WTC11 (cell line): Measurements from ENCODE around the gene RFK. TPM values are rescaled to one million over a fixed set of nuclear protein-coding genes. Genes with fewer than 3 reads are reported as not detected.

Experiments
- ATAC-seq: fragments of 200-7000 bp; cut with Tn5 transposase; 2 replicates; pipeline ENCODE4 v1.10.0; 2021; ENCODE audit warnings: mild to moderate bottlenecking, moderate library complexity
- CTCF ChIA-PET: fragments of 300-600 bp; sonication (Branson Sonifier 250); formaldehyde crosslinking; loops from one replicate; lab custom pipeline; 2021; ENCODE audit warnings: antibody characterized with exemption; lab: Charles Lee
- POLR2A ChIA-PET: fragments of 350-600 bp; sonication (Branson Sonifier 250); formaldehyde crosslinking; loops from one replicate; lab custom pipeline; 2021; ENCODE audit warnings: antibody characterized with exemption; lab: Charles Lee
- DNase-seq: peaks from one replicate; pipeline ENCODE4 v3.0.0; 2021; ENCODE audit warnings: low spot score
- H3K27ac Mint-ChIP-seq: 2 replicates; pipeline ENCODE4 v1.8.0; 2021; ENCODE audit warnings: mixed read lengths
- H3K27me3 Mint-ChIP-seq: 2 replicates; pipeline ENCODE4 v1.8.0; 2021; ENCODE audit warnings: low read depth, mild to moderate bottlenecking, moderate library complexity, mixed read lengths
- H3K36me3 Mint-ChIP-seq: 2 replicates; pipeline ENCODE4 v1.8.0; 2021; ENCODE audit warnings: mixed read lengths
- H3K4me1 Mint-ChIP-seq: 2 replicates; pipeline ENCODE4 v1.8.0; 2022; ENCODE audit warnings: mixed read lengths
- H3K4me3 Mint-ChIP-seq: 2 replicates; pipeline ENCODE4 v1.8.0; 2021; ENCODE audit warnings: mild to moderate bottlenecking, moderate library complexity, mixed read lengths
- H3K9me3 Mint-ChIP-seq: 2 replicates; pipeline ENCODE4 v1.8.0; 2021; ENCODE audit warnings: mixed read lengths
- ATF1 ChIP-seq: sonication (generic); formaldehyde crosslinking; IDR thresholded peaks from 2 replicates; pipeline ENCODE4 v1.8.1; 2023; ENCODE audit warnings: mild to moderate bottlenecking, moderate library complexity, missing genetic modification reagents
- CTCF ChIP-seq: fragments of 200-600 bp; IDR thresholded peaks from 2 replicates; pipeline ENCODE4 v1.8.0; 2022; ENCODE audit warnings: antibody characterized with exemption
- E2F1 ChIP-seq: sonication (generic); formaldehyde crosslinking; IDR thresholded peaks from 2 replicates; pipeline ENCODE4 v1.8.0; 2022; ENCODE audit warnings: mild to moderate bottlenecking, missing genetic modification reagents
- E2F5 ChIP-seq: sonication (generic); formaldehyde crosslinking; IDR thresholded peaks from 2 replicates; pipeline ENCODE4 v1.8.1; 2022; ENCODE audit warnings: mild to moderate bottlenecking, moderate library complexity, missing genetic modification reagents
- ETV6 ChIP-seq: sonication (generic); formaldehyde crosslinking; IDR thresholded peaks from 2 replicates; pipeline ENCODE4 v1.8.1; 2022; ENCODE audit warnings: mild to moderate bottlenecking, missing genetic modification reagents
- HMGA2 ChIP-seq: fragments of 250-450 bp; sonication (Bioruptor Pico); IDR thresholded peaks from 2 replicates; pipeline ENCODE4 v1.4.0; 2021; ENCODE audit warnings: mild to moderate bottlenecking, moderate library complexity
- JUN ChIP-seq: sonication (generic); formaldehyde crosslinking; IDR thresholded peaks from 2 replicates; pipeline ENCODE4 v1.8.0; 2023; ENCODE audit warnings: mild to moderate bottlenecking, missing genetic modification reagents
- MLX ChIP-seq: sonication (generic); formaldehyde crosslinking; IDR thresholded peaks from 2 replicates; pipeline ENCODE4 v1.8.1; 2023; ENCODE audit warnings: mild to moderate bottlenecking, missing genetic modification reagents, moderate library complexity
- MXD4 ChIP-seq: fragments of 250-450 bp; sonication (Bioruptor Pico); IDR thresholded peaks from 2 replicates; pipeline ENCODE4 v1.8.0; 2021; ENCODE audit warnings: mild to moderate bottlenecking, moderate library complexity, borderline replicate concordance
- MYBL2 ChIP-seq: sonication (generic); formaldehyde crosslinking; IDR thresholded peaks from 2 replicates; pipeline ENCODE4 v1.8.1; 2023; ENCODE audit warnings: mild to moderate bottlenecking, moderate library complexity, missing genetic modification reagents
- NFE2L1 ChIP-seq: sonication (generic); formaldehyde crosslinking; IDR thresholded peaks from 2 replicates; pipeline ENCODE4 v1.8.1; 2023; ENCODE audit warnings: missing genetic modification reagents
- NR1H2 ChIP-seq: sonication (generic); formaldehyde crosslinking; IDR thresholded peaks from 2 replicates; pipeline ENCODE4 v1.9.0; 2021; ENCODE audit warnings: mild to moderate bottlenecking, moderate library complexity, missing genetic modification reagents
- OVOL2 ChIP-seq: fragments of 250-450 bp; sonication (Bioruptor Pico); IDR thresholded peaks from 2 replicates; pipeline ENCODE4 v1.9.0; 2021; ENCODE audit warnings: mild to moderate bottlenecking, borderline replicate concordance
- PRDM15 ChIP-seq: sonication (generic); formaldehyde crosslinking; IDR thresholded peaks from 2 replicates; pipeline ENCODE4 v1.8.0; 2022; ENCODE audit warnings: missing genetic modification reagents
- PREB ChIP-seq: sonication (generic); formaldehyde crosslinking; IDR thresholded peaks from 2 replicates; pipeline ENCODE4 v1.8.1; 2022; ENCODE audit warnings: mild to moderate bottlenecking, missing genetic modification reagents, moderate library complexity, borderline replicate concordance
- SMAD3 ChIP-seq: sonication (generic); formaldehyde crosslinking; IDR thresholded peaks from 2 replicates; pipeline ENCODE4 v1.8.0; 2022; ENCODE audit warnings: missing genetic modification reagents, mild to moderate bottlenecking, borderline replicate concordance
- SMAD4 ChIP-seq: sonication (generic); formaldehyde crosslinking; IDR thresholded peaks from 2 replicates; pipeline ENCODE4 v1.8.0; 2022; ENCODE audit warnings: mild to moderate bottlenecking, missing genetic modification reagents
- SOX15 ChIP-seq: fragments of 250-450 bp; sonication (Bioruptor Pico); IDR thresholded peaks from 2 replicates; pipeline ENCODE4 v1.9.0; 2021; ENCODE audit warnings: mild to moderate bottlenecking
- USF2 ChIP-seq: sonication (generic); formaldehyde crosslinking; IDR thresholded peaks from 2 replicates; pipeline ENCODE4 v1.8.1; 2023; ENCODE audit warnings: mild to moderate bottlenecking, missing genetic modification reagents, moderate library complexity
- ZNF121 ChIP-seq: sonication (generic); formaldehyde crosslinking; IDR thresholded peaks from 2 replicates; pipeline ENCODE4 v1.8.0; 2023; ENCODE audit warnings: missing genetic modification reagents
- ZNF232 ChIP-seq: sonication (generic); formaldehyde crosslinking; IDR thresholded peaks from 2 replicates; pipeline ENCODE4 v1.8.0; 2022; ENCODE audit warnings: mild to moderate bottlenecking, missing genetic modification reagents
- ZNF281 ChIP-seq: sonication (generic); formaldehyde crosslinking; IDR thresholded peaks from 2 replicates; pipeline ENCODE4 v1.8.0; 2023; ENCODE audit warnings: mild to moderate bottlenecking, missing genetic modification reagents
- ZNF671 ChIP-seq: fragments of 250-450 bp; sonication (Bioruptor Pico); IDR thresholded peaks from 2 replicates; pipeline ENCODE4 v1.8.0; 2021; ENCODE audit warnings: mild to moderate bottlenecking
- total RNA-seq: library from RNA; stranded (reverse); gene quantifications from 3 replicates; pipeline ENCODE4 v1.2.3, GENCODE V29; 2021

Gene RFK
- total RNA-seq, 1 experiment from 2014 or later = 14.9 TPM

GRCh38 chr9:76405868-76406267 lies 11.6 kb upstream of the RFK start:
- DNase-seq (no peak), ATAC-seq (no peak)
- ChIA-PET POLR2A (no interaction called here), CTCF (interaction anchor here (1.9 kb wide), 1 partner anchor 11 kb away, joined by 5 read pairs; the partner anchor contains the start of gene RFK)
- H3K4me1 Mint-ChIP-seq = peaks cover 16% of the 10 kb centered on the region
- H3K36me3 Mint-ChIP-seq = no peaks in the 10 kb centered on the region
- no peak overlapping the region for H3K27ac Mint-ChIP-seq
- no peaks in the 10 kb centered on the region for H3K9me3 Mint-ChIP-seq
- no peak overlapping the region for H3K4me3 Mint-ChIP-seq
- no peaks in the 10 kb centered on the region for H3K27me3 Mint-ChIP-seq
- TF ChIP-seq E2F1 (CRISPR knock-in tag) = no peak
- no peak for TF ChIP-seq JUN (CRISPR knock-in tag)
- TF ChIP-seq USF2 (CRISPR knock-in tag) = no peak
- no peak for TF ChIP-seq ZNF121 (CRISPR knock-in tag)
- no peak for TF ChIP-seq SMAD4 (CRISPR knock-in tag)
- TF ChIP-seq MYBL2 = no peak
- no peak for TF ChIP-seq SMAD3 (CRISPR knock-in tag)
- TF ChIP-seq NR1H2 (CRISPR knock-in tag) = no peak
- TF ChIP-seq OVOL2 (CRISPR knock-in tag) = no peak
- TF ChIP-seq ZNF232 (CRISPR knock-in tag) = no peak
- no peak for TF ChIP-seq ZNF281
- no peak for TF ChIP-seq MLX
- no peak for TF ChIP-seq PRDM15 (CRISPR knock-in tag)
- no peak for TF ChIP-seq ATF1 (CRISPR knock-in tag)
- TF ChIP-seq ETV6 = no peak
- TF ChIP-seq HMGA2 (CRISPR knock-in tag) = no peak

- POLR2A ChIA-PET = interaction anchor here (0.7 kb wide), 1 partner anchor 479 kb away, joined by 3 read pairs; no protein-coding TSS in a partner anchor
- Mint-ChIP-seq H3K27ac (no peak overlapping the region), H3K36me3 (no peaks in the 10 kb centered on the region), H3K4me3 (no peak overlapping the region), H3K9me3 (no peaks in the 10 kb centered on the region), H3K4me1 (peaks cover 16% of the 10 kb centered on the region), H3K27me3 (no peaks in the 10 kb centered on the region)
- no peak for ATAC-seq
- CTCF ChIA-PET = interaction anchor here (1.5 kb wide), 1 partner anchor 12 kb away, joined by 4 read pairs; no protein-coding TSS in a partner anchor
- DNase-seq = no peak
- TF ChIP-seq E2F5 (CRISPR knock-in tag) (no peak), PREB (CRISPR knock-in tag) (no peak), NFE2L1 (CRISPR knock-in tag) (no peak), MXD4 (CRISPR knock-in tag) (no peak), ZNF671 (CRISPR knock-in tag) (no peak), CTCF (no peak), SOX15 (CRISPR knock-in tag) (no peak), MLX (no peak)
Measured at GRCh38 chr9:76405340-76405739, 11.1 kb upstream of the RFK start.
